ENCODE data around the gene SAMM50.
A peak's percentile ranks its signal among the peaks of the same experiment; 100 is the strongest.

The SAMM50 gene

DNA sequence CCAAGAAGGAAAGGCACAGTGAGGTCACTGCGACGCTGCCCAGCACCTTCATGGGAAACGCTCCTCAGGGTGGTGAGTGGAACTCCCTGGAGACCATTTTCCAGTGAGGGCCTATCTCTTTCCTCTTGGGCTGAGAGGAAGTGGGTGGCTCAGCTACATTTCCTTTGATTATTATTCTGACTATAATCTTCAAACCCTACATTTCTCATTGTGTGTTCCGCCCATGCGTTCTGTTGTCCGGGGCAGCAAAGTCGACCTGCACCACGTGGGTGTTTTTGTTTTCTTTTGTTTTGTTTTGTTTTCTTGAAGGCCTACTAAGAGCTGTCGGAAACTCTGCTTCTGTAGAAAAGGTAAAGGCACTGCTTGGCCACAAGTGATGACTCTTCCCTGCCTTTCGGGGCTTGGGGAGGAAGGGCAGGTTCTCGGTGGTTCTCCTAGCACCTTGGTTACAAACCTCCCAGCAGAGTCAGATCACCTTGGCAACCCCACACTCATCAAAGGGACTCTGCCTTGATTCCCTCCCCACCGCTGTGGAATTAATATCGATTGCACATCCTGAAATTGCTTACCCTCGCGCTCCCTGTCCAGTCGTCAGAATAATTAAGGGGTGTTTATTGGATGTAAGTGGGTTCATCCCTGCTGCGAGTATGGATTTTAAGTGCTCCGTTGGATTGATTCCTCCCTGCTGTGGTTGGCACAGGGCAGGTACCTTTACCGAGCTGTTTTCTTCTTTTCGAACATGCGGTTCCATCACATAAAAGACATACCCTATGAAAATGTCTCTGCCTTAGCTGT lies 76.1 kb downstream of the SAMM50 start:
- peak; percentile 57 for DNase-seq

DNA sequence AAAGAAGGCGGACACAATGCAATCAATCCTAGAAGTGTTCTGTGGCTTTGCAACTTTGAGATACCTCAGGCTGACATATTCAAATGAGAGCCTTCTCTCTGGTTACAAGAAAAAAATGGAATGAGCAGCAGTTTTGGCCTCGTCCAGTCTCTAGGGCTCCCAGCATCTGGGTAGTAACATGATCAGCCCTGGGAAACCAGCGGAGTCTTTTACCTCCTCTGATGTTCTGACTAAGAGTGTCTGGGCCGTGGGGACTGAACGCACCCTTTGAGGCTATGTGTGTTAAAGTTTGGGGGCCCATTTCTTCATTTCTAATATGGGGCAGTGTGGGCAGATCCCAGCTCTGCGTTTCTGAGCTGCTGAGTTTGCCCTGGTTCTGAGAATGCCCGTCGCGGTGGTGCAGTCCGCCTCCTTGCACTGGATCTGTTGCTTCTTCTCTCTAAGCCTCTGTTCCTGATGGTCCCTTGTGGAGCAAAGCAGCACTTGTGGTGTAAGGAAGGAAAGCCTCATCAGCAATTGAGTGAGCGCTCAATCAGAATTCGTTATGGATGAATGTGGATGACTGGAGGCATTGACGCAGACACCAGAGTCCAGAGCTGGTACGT lies 77.0 kb downstream of the SAMM50 start:
- DNase-seq: no peak

GRCh38 chr22:44033287-44033686 lies 78.0 kb downstream of the SAMM50 start:
- no peak for DNase-seq

- no peak for DNase-seq
Measured at GRCh38 chr22:44033694-44034093, 78.5 kb downstream of the SAMM50 start.

DNA sequence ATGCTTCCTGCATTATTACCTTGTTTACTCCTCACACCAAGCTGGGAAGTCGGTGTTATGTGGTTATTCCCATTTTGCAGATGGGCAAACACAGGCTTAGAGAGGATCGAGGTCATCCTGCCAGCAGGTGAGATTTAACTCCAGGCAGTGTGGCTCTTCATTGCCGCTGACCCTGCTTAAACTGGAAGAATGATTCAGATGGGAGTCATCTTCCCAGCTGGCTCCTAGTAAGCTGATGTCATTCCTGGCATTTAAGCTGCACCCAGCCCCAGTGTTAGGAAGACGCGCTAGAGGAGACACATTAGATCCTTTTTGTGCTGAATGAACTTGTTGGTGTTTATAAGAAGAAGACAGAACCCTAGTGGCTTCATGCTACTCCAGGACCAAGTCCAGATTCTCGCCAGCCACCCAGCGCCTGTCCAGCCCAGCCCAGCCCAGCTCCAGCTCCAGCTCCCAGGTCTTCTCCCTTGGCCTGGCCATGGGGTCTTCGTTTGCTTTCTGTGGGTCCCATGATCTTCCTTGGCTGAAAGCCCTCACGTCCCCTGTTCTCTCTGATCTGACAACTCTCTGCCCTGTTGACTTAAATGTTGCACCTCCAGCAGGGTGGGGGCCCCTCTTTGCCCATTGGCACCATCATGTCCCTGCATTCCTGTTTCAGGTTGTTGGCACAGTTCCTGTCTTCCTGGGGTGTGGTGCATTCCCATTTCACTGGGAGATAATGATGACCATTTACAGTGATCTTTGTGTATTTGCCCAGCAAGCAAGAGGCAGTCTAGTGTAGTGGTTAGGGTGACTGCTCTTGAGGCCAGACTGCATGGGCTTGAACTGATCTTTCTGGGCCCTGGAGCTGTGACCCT lies 82.5 kb downstream of the SAMM50 start:
- no peak for DNase-seq

GRCh38 chr22:44039566-44040171 lies 84.4 kb downstream of the SAMM50 start:
- no peak for DNase-seq

GRCh38 chr22:44042249-44043218 lies 87.3 kb downstream of the SAMM50 start:
- no peak for DNase-seq

GRCh38 chr22:44045145-44045544 lies 89.9 kb downstream of the SAMM50 start:
- DNase-seq: no peak

All from CD4-positive, alpha-beta T cell treated with Interleukin-21 for 1 hour (primary cell).